ENCODE data around the gene L3MBTL4. TPM values are rescaled to one million over a fixed set of nuclear protein-coding genes. Genes with fewer than 3 reads are reported as not detected.
"Not testable (repeated sequence)": the region's sequence is repeated elsewhere in the genome, so short reads cannot be mapped to it uniquely, and the experiment has no call there.

Gene L3MBTL4
- total RNA-seq, 3 donors from 2014 or later, result 7.8 to 23.0 (median 19.7) TPM

DNA sequence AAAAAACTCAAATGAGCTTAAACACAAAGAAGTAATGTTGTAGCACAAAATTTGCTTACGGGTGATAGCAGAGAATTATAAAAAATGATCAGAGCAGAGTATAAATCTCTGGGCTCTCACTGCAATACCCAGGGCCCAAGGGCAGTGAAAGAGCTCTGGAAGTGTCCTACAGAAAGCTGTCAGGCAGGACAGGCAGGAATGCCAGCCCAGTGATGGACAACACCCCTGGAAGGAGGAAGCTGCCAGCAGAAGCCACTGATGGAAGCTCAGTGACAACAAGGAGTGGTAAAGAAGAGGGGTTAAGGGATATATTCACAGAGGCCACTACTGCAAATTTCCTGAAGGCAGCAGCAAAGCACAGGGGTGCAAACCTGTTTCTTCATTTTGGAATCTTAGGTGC, 214.9 kb downstream of the L3MBTL4 start:
- TF ChIP-seq POLR2A (IDR thresholded peaks at IDR 0.05) (no peak), POLR2AphosphoS5 (IDR thresholded peaks at IDR 0.05) (no peak), CTCF (IDR thresholded peaks at IDR 0.05) (no peak)
- H3K27ac ChIP-seq, result no peak overlapping the region

DNA sequence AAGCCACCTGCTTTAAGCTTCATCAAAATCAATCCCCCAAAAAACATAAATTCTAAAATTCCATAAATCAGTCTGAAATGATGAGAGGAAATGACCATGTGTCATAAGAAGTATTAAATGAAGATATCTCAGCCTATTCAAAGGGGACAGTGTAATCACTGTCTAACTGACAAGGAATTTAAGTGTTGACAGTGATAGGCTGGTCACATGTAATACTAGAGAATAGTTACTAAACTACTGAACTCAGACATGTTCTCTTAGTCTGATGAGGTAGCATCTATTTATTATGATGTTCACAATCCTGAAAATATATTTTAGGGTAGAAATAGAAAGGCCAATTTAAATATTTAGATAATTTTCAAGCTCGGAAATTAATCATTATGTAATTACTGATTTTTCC, 216.1 kb downstream of the L3MBTL4 start:
- TF ChIP-seq POLR2AphosphoS5 (IDR thresholded peaks at IDR 0.05), result no peak
- TF ChIP-seq POLR2A (IDR thresholded peaks at IDR 0.05), result no peak
- no peak for TF ChIP-seq CTCF (IDR thresholded peaks at IDR 0.05)
- no peak for DNase-seq (ENCODE audit: low spot score in 2 of 2)
- Histone ChIP-seq H3K27me3 (no peaks in the 10 kb centered on the region), H3K9me3 (no peaks in the 10 kb centered on the region), H3K27ac (no peak overlapping the region), H3K4me3 (no peak overlapping the region), H3K4me1 (no peaks in the 10 kb centered on the region), H3K36me3 (no peaks in the 10 kb centered on the region)
- intact Hi-C loops (cut with DNase I; ENCODE audit: low total_unique reads), result no loop called here

More for the DNA sequence above, 214.9 kb downstream of the L3MBTL4 start:
- H3K9me3 ChIP-seq, result no peaks in the 10 kb centered on the region
- intact Hi-C loops (cut with DNase I; ENCODE audit: low total_unique reads), result no loop called here
- H3K27me3 ChIP-seq, result no peaks in the 10 kb centered on the region
- H3K4me1 ChIP-seq, result no peaks in the 10 kb centered on the region
- H3K36me3 ChIP-seq, result no peaks in the 10 kb centered on the region
- no peak overlapping the region for H3K4me3 ChIP-seq
- no peak for DNase-seq (ENCODE audit: low spot score in 2 of 2)

- Histone ChIP-seq H3K27me3 (no peaks in the 10 kb centered on the region), H3K4me3 (no peak overlapping the region), H3K27ac (no peak overlapping the region), H3K4me1 (no peaks in the 10 kb centered on the region), H3K9me3 (peaks cover 0 to 6% of the 10 kb centered on the region in 2 donors), H3K36me3 (no peaks in the 10 kb centered on the region)
- TF ChIP-seq POLR2AphosphoS5 (IDR thresholded peaks at IDR 0.05) (no peak), CTCF (IDR thresholded peaks at IDR 0.05) (no peak), POLR2A (IDR thresholded peaks at IDR 0.05) (no peak)
- DNase-seq (ENCODE audit: low spot score in 2 of 2), result no peak
- intact Hi-C loops (cut with DNase I; ENCODE audit: low total_unique reads), result no loop called here
These were observed 220.1 kb downstream of the L3MBTL4 start for GRCh38 chr18:6194640-6195039.

DNA sequence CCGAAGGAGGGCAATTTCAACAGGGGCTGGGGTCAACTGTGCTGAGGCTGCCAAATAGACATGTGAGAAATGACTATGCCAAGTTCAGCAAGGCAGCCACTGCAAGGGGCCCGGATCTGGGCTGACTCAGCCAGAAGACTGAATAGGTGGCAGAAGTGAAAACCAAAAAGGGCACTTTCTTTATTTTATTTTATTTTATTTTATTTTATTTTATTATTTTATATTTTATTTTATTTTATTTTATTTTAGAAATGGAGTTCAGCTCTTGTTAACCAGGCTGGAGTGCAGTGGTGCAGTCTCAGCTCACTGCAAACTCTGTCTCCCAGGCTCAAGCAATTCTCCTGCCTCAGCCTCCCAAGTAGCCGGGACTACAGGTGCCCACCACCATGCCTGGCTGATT, 228.9 kb downstream of the L3MBTL4 start:
- not testable (repeated sequence) for H3K4me3 ChIP-seq; DNase-seq (ENCODE audit: low spot score in 2 of 2); H3K36me3 ChIP-seq; H3K27me3 ChIP-seq; H3K27ac ChIP-seq; H3K4me1 ChIP-seq
- H3K9me3 ChIP-seq, result peaks cover 6 to 10% of the 10 kb centered on the region in 2 donors
- intact Hi-C loops (cut with DNase I; ENCODE audit: low total_unique reads), result loop anchor here (5.0 kb wide), 1 partner anchor 1223 kb away; no protein-coding TSS in a partner anchor

GRCh38 chr18:6174983-6175745, 239.5 kb downstream of the L3MBTL4 start:
- H3K27me3 ChIP-seq, result no peaks in the 10 kb centered on the region
- no peaks in the 10 kb centered on the region for H3K9me3 ChIP-seq
- intact Hi-C loops (cut with DNase I; ENCODE audit: low total_unique reads), result no loop called here
- TF ChIP-seq POLR2AphosphoS5 (IDR thresholded peaks at IDR 0.05), result no peak
- TF ChIP-seq POLR2A (IDR thresholded peaks at IDR 0.05), result no peak
- no peak for TF ChIP-seq CTCF (IDR thresholded peaks at IDR 0.05)
- no peaks in the 10 kb centered on the region for H3K4me1 ChIP-seq
- DNase-seq (ENCODE audit: low spot score in 2 of 2), result no peak
- no peaks in the 10 kb centered on the region for H3K36me3 ChIP-seq
- no peak overlapping the region for H3K4me3 ChIP-seq
- no peak overlapping the region for H3K27ac ChIP-seq
